NT2/D1 (cell line): ENCODE data around the gene SLC19A1.

ENCODE experiments used
- DNase-seq: peaks from one replicate; pipeline ENCODE4 v3.0.0-alpha.2; 2011; ENCODE audit warnings: low read depth, low spot score
- H3K27me3 ChIP-seq: 2 replicates; pipeline ENCODE4 v1.6.0; 2011; ENCODE audit warnings: mild to moderate bottlenecking; ENCODE audit not compliant: insufficient read length, insufficient read depth
- H3K36me3 ChIP-seq: 2 replicates; pipeline ENCODE4 v1.6.1; 2011; ENCODE audit warnings: mild to moderate bottlenecking, low read length, mixed read lengths; ENCODE audit not compliant: insufficient read depth, insufficient read length
- H3K4me1 ChIP-seq: 2 replicates; pipeline ENCODE4 v1.5.1; 2011; ENCODE audit not compliant: insufficient read depth, insufficient read length
- H3K4me3 ChIP-seq: 2 replicates; pipeline ENCODE4 v1.5.1; 2011; ENCODE audit warnings: low read depth; ENCODE audit not compliant: insufficient read length
- H3K9ac ChIP-seq: 2 replicates; pipeline ENCODE4 v1.6.0; 2011; ENCODE audit warnings: low read depth; ENCODE audit not compliant: insufficient read length
- H3K9me3 ChIP-seq: 2 replicates; pipeline ENCODE4 v1.5.1; 2011; ENCODE audit warnings: mild to moderate bottlenecking, low read length; ENCODE audit not compliant: insufficient read depth
- SUZ12 ChIP-seq: IDR thresholded peaks from 2 replicates; pipeline ENCODE4 v1.6.1; 2011; ENCODE audit not compliant: insufficient read length, insufficient read depth; ENCODE audit errors: extremely low read depth
- YY1 ChIP-seq: IDR thresholded peaks from 2 replicates; pipeline ENCODE4 v1.6.1; 2011; ENCODE audit not compliant: insufficient read length, insufficient read depth
- ZNF274 ChIP-seq: IDR thresholded peaks from 2 replicates; pipeline ENCODE4 v1.6.1; 2011; ENCODE audit warnings: mild to moderate bottlenecking, low read depth, low read length

SLC19A1 gene

DNA sequence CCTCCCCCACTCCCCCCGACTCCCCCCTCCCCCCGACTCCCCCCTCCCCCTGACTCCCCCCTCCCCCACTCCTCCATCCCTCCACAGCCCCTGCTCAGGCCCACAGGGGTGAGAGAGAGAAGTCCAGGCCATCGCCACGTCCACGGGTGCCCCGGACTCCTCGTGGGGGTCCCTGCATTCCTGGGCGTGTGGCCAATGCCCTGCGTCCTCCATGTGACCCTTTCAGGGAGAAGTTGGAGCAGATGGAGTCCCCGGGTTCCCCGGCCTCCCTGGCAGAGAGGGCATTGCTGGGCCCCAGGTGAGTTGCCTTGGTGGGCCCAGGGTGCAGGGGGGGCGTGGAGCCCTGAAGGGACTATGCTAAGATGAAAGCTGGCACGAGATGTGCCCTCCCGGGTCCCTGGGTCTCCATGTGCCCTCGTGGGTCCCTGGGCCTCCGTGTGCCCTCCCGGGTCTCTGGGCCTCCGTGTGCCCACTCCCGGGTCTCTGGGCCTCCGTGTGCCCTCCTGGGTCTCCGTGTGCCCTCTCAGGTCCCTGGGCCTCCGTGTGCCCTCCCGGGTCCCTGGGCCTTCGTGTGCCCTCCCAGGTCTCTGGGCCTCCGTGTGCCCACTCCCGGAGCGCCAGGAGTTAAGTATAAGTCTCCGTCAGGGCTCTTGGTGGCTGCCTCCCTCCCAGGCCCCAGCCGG lies 52.0 kb downstream of the SLC19A1 start:
- no peak overlapping the region for H3K4me3 ChIP-seq
- no peaks in the 10 kb centered on the region for H3K27me3 ChIP-seq
- peaks cover 95% of the 10 kb centered on the region for H3K36me3 ChIP-seq
- no peaks in the 10 kb centered on the region for H3K9me3 ChIP-seq
- peaks cover 34% of the 10 kb centered on the region for H3K4me1 ChIP-seq
- DNase-seq: no peak
- H3K9ac ChIP-seq: no peak overlapping the region
- no peak for TF ChIP-seq YY1
- TF ChIP-seq SUZ12: no peak
- TF ChIP-seq ZNF274: no peak

GRCh38 chr21:45489722-45489982 lies 52.6 kb downstream of the SLC19A1 start:
- no peak overlapping the region for H3K9ac ChIP-seq
- H3K4me3 ChIP-seq: no peak overlapping the region
- no peak for DNase-seq
- peaks cover 94% of the 10 kb centered on the region for H3K36me3 ChIP-seq
- TF ChIP-seq YY1: no peak
- TF ChIP-seq SUZ12: no peak
- no peak for TF ChIP-seq ZNF274
- H3K4me1 ChIP-seq: peaks cover 34% of the 10 kb centered on the region
- H3K27me3 ChIP-seq: no peaks in the 10 kb centered on the region
- no peaks in the 10 kb centered on the region for H3K9me3 ChIP-seq

GRCh38 chr21:45488931-45489721 lies 53.1 kb downstream of the SLC19A1 start:
- TF ChIP-seq ZNF274 (no peak), YY1 (no peak), SUZ12 (no peak)
- no peak overlapping the region for H3K9ac ChIP-seq
- peaks cover 94% of the 10 kb centered on the region for H3K36me3 ChIP-seq
- peak; percentile 42 for DNase-seq
- H3K4me1 ChIP-seq: peaks cover 34% of the 10 kb centered on the region
- H3K4me3 ChIP-seq: no peak overlapping the region
- no peaks in the 10 kb centered on the region for H3K9me3 ChIP-seq
- no peaks in the 10 kb centered on the region for H3K27me3 ChIP-seq

DNA sequence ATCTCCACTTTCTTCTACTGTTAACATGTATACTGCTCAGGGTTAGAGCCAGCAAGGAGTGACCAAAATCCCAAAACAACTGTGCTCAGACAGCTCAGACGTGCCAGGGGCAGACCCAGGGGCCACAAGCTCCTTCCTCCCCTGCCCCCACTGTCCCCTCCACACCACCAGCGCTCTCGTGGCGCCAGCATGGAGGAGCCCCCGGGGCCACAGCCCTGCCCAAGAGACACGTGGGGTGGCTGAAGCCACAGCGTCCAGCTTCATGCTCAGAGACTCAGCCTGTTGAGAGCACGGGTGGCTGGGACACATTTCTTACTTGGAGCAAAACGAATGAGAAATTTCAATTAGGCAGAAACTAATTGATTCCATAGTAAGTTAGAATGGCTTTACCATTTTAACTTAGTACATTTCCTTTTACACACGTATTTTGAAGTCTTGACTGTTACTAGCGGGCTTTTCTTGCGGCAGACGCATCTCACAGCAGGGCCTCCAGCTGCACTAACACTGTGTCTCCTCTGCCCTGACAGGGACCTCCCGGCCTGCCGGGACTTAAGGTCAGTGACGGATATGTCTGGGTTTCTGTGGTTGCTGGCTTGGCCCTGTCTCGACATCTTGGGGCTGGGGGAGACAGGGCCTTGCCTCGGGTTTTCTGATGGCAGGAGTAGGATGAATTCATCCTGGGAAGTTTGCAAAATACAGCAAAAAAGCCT lies 54.2 kb downstream of the SLC19A1 start:
- Histone ChIP-seq H3K9ac (no peak overlapping the region), H3K4me3 (no peak overlapping the region), H3K27me3 (no peaks in the 10 kb centered on the region)

DNA sequence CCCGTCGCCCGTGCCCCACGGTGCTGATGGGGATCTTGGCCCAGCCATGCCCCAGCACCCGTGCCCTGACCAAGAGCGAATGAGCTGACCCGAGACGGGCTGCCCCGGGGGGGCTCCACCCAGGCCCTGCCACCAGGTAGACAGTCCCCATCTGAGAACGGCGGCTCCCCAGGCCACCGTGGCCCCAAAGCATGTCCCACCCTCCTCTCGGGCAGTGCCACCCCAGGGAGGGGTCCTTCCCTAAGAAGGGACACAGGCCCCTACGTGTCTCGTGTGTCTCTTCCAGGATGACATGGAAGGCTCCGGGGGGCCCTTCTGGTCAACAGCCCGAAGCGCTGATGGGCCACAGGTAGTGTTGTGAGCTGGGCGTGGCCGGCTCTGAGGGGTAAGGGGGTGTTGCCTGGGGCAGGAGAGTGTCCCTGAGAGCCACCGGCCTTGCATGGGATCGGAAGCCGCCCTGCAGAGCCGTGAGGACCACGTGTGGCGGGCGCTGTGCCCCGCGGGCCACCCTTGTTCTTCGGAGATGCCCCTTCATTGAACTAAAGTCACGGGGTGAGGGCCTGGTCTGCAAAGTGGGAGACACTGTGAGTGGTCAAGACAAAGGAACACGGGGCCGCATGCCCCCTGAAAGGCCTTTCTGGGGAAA lies 55.0 kb downstream of the SLC19A1 start:
- peaks cover 94% of the 10 kb centered on the region for H3K36me3 ChIP-seq
- no peak overlapping the region for H3K9ac ChIP-seq
- TF ChIP-seq YY1 (no peak), SUZ12 (no peak), ZNF274 (no peak)
- H3K27me3 ChIP-seq: no peaks in the 10 kb centered on the region
- no peak overlapping the region for H3K4me3 ChIP-seq
- no peak for DNase-seq
- H3K4me1 ChIP-seq: peaks cover 34% of the 10 kb centered on the region
- H3K9me3 ChIP-seq: no peaks in the 10 kb centered on the region

More for the DNA sequence above, 54.2 kb downstream of the SLC19A1 start:
- Histone ChIP-seq H3K4me1 (peaks cover 34% of the 10 kb centered on the region), H3K36me3 (peaks cover 94% of the 10 kb centered on the region), H3K9me3 (no peaks in the 10 kb centered on the region)
- no peak for DNase-seq
- TF ChIP-seq YY1 (no peak), ZNF274 (no peak), SUZ12 (no peak)

DNA sequence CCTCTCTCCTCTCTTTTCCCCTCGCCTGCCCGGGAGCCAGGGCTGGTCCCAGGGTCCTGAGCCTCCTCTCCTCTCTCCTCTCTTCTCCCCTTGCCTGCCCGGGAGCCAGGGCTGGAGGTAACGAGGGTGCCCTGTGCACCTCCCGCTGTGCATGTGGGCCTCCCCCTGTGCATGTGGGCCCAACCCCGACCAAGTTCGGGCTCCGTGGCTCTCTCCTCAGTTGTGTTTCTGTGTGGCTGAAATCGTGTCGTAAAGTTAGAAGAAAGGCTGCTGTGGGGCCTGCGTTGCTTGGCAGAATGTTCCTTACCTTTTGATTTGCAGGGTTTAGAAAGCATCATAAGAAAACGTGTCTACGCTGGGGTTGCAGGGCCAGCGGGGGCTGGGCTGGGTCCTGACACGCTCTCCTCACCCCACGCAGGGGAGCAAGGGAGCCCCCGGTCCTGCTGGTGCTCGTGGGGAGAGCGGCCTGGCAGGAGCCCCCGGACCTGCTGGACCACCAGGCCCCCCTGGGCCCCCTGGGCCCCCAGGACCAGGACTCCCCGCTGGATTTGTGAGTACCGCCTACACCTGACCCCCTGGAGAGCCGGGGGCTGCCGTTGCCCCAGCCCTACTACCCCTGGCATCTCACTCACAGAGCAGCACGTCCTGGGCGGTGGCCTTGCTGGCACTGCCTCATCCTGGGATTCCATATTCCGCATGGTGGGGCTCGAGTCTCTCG lies 55.6 kb downstream of the SLC19A1 start:
- Histone ChIP-seq H3K9ac (no peak overlapping the region), H3K4me1 (peaks cover 29% of the 10 kb centered on the region), H3K9me3 (no peaks in the 10 kb centered on the region), H3K4me3 (no peak overlapping the region), H3K36me3 (peaks cover 94% of the 10 kb centered on the region), H3K27me3 (no peaks in the 10 kb centered on the region)
- no peak for DNase-seq
- TF ChIP-seq ZNF274 (no peak), SUZ12 (no peak), YY1 (no peak)
